ENCODE results near the gene METTL23. TPM values are rescaled to one million over a fixed set of nuclear protein-coding genes. Genes with fewer than 3 reads are reported as not detected.

METTL23 gene
- total RNA-seq, 2 donors from 2014 or later, result 39.5 to 47.9 TPM

GRCh38 chr17:76751416-76751993, 24.9 kb downstream of the METTL23 start:
- H3K27ac ChIP-seq, result no peak overlapping the region
- no peak for DNase-seq (ENCODE audit: low spot score)
- intact Hi-C loops (cut with DNase I), result no loop called here
- H3K4me1 ChIP-seq (replicated peaks), result no peaks in the 10 kb centered on the region
- no peaks in the 10 kb centered on the region for H3K36me3 ChIP-seq
- H3K4me3 ChIP-seq, result no peak overlapping the region
- H3K27me3 ChIP-seq (replicated peaks; ENCODE audit: insufficient read depth), result no peaks in the 10 kb centered on the region
- TF ChIP-seq POLR2A (IDR thresholded peaks at IDR 0.05), result no peak
- no peak for TF ChIP-seq CTCF (IDR thresholded peaks at IDR 0.05)
- TF ChIP-seq POLR2AphosphoS5 (IDR thresholded peaks at IDR 0.05), result no peak
- WGBS, result 94% methylated on average over 3 of the region's 3 CpGs
- no peaks in the 10 kb centered on the region for H3K9me3 ChIP-seq

- Histone ChIP-seq H3K4me1 (replicated peaks) (no peaks in the 10 kb centered on the region), H3K27me3 (replicated peaks; ENCODE audit: insufficient read depth) (no peaks in the 10 kb centered on the region), H3K4me3 (no peak overlapping the region), H3K9me3 (no peaks in the 10 kb centered on the region), H3K36me3 (no peaks in the 10 kb centered on the region), H3K27ac (no peak overlapping the region)
- TF ChIP-seq CTCF (IDR thresholded peaks at IDR 0.05), result no peak
- TF ChIP-seq POLR2AphosphoS5 (IDR thresholded peaks at IDR 0.05), result no peak
- no peak for TF ChIP-seq POLR2A (IDR thresholded peaks at IDR 0.05)
- intact Hi-C loops (cut with DNase I), result no loop called here
- no peak for DNase-seq (ENCODE audit: low spot score)
- 92% methylated on average over 4 of the region's 4 CpGs for WGBS
These were observed 25.4 kb downstream of the METTL23 start for GRCh38 chr17:76752006-76752405.

- no peaks in the 10 kb centered on the region for H3K36me3 ChIP-seq
- H3K27ac ChIP-seq, result no peak overlapping the region
- H3K4me1 ChIP-seq (replicated peaks), result no peaks in the 10 kb centered on the region
- DNase-seq (ENCODE audit: low spot score), result no peak
- H3K4me3 ChIP-seq, result no peak overlapping the region
- WGBS, result 72% methylated on average over 12 of the region's 12 CpGs
- TF ChIP-seq CTCF (IDR thresholded peaks at IDR 0.05) (no peak), POLR2A (IDR thresholded peaks at IDR 0.05) (no peak), POLR2AphosphoS5 (IDR thresholded peaks at IDR 0.05) (no peak)
- intact Hi-C loops (cut with DNase I), result no loop called here
- H3K27me3 ChIP-seq (replicated peaks; ENCODE audit: insufficient read depth), result no peaks in the 10 kb centered on the region
- no peaks in the 10 kb centered on the region for H3K9me3 ChIP-seq
These were observed 26.7 kb downstream of the METTL23 start for GRCh38 chr17:76753061-76753961.

- Histone ChIP-seq H3K4me1 (replicated peaks) (no peaks in the 10 kb centered on the region), H3K4me3 (no peak overlapping the region), H3K27ac (no peak overlapping the region), H3K27me3 (replicated peaks; ENCODE audit: insufficient read depth) (no peaks in the 10 kb centered on the region), H3K36me3 (no peaks in the 10 kb centered on the region), H3K9me3 (no peaks in the 10 kb centered on the region)
- no peak for DNase-seq (ENCODE audit: low spot score)
- TF ChIP-seq POLR2AphosphoS5 (IDR thresholded peaks at IDR 0.05) (no peak), CTCF (IDR thresholded peaks at IDR 0.05) (no peak), POLR2A (IDR thresholded peaks at IDR 0.05) (no peak)
- 82% methylated on average over 2 of the region's 2 CpGs for WGBS
- intact Hi-C loops (cut with DNase I), result no loop called here
These were observed 28.6 kb downstream of the METTL23 start for GRCh38 chr17:76755285-76755684.
